SK-N-SH (cell line): ENCODE data around the gene TSPAN11. TPM values are rescaled to one million over a fixed set of nuclear protein-coding genes. Genes with fewer than 3 reads are reported as not detected.

Experiments
- CTCF ChIA-PET: fragments of 300-600, 350-600 bp; formaldehyde crosslinking; extraction: SDS; loops from one replicate; lab custom pipeline; 2021; lab: Yijun Ruan, JAX
- POLR2A ChIA-PET: fragments of 350-600 bp; sonication (Branson Sonifier 250); formaldehyde crosslinking; extraction: SDS; loops from one replicate; lab custom pipeline; 2020; ENCODE audit warnings: antibody characterized with exemption, inconsistent platforms; lab: Yijun Ruan, JAX
- DNase-seq: peaks from one replicate; pipeline ENCODE4 v3.0.0; 2012
- H2AFZ ChIP-seq: fragments of 200-600 bp; sonication (generic); 2 replicates; pipeline ENCODE4 v1.8.1; 2016; ENCODE audit warnings: antibody characterized with exemption, mild to moderate bottlenecking, low read depth
- H3F3A ChIP-seq: fragments of 200-600 bp; sonication (generic); replicated peaks from 2 replicates; pipeline ENCODE3; 2016; ENCODE audit warnings: antibody characterized with exemption, mild to moderate bottlenecking; ENCODE audit not compliant: insufficient read depth
- H3K27ac ChIP-seq, 2 experiments: fragments of 200-500 bp in 1 of 2; fragments of 200-600 bp in 1 of 2; sonication (Bioruptor generic) in 1 of 2; sonication (generic), shearing (Covaris generic) in 1 of 2; 2 replicates each; pipeline versions ENCODE4 v1.5.1 to v1.6.1; 2014 to 2016; ENCODE audit warnings: low read depth in 2 of 2, inconsistent platforms in 1 of 2, low read length in 1 of 2, mild to moderate bottlenecking in 1 of 2, mixed read lengths in 1 of 2
- H3K27me3 ChIP-seq: fragments of 200-600 bp; sonication (generic), shearing (Covaris generic); 2 replicates; pipeline ENCODE4 v1.6.1; 2016; ENCODE audit warnings: mixed run types; ENCODE audit not compliant: insufficient read depth
- H3K36me3 ChIP-seq, 2 experiments: fragments of 200-500 bp in 1 of 2; fragments of 200-600 bp in 1 of 2; sonication (Bioruptor generic) in 1 of 2; sonication (generic) in 1 of 2; replicated peaks in 1 of 2; 2 replicates each; pipeline versions ENCODE3 to v1.5.1; 2014 to 2016; ENCODE audit warnings: low read length in 1 of 2, mild to moderate bottlenecking in 1 of 2; ENCODE audit not compliant: insufficient read depth in 2 of 2, control insufficient read depth in 1 of 2
- H3K4me1 ChIP-seq, 2 experiments: fragments of 200-500 bp in 1 of 2; fragments of 200-600 bp in 1 of 2; sonication (Bioruptor generic) in 1 of 2; sonication (generic), shearing (Covaris generic) in 1 of 2; 2 replicates each; pipeline versions ENCODE4 v1.5.1 to v1.6.1; 2014 to 2016; ENCODE audit warnings: low read depth in 1 of 2, low read length in 1 of 2, mixed run types in 1 of 2; ENCODE audit not compliant: insufficient read depth in 2 of 2, control insufficient read depth in 1 of 2
- H3K4me2 ChIP-seq: fragments of 200-600 bp; sonication (generic), shearing (Covaris generic); 2 replicates; pipeline ENCODE4 v1.6.1; 2017; ENCODE audit warnings: mixed run types
- H3K4me3 ChIP-seq, 2 experiments: fragments of 200-500 bp in 1 of 2; fragments of 200-600 bp in 1 of 2; sonication (Bioruptor generic) in 1 of 2; sonication (generic), shearing (Covaris generic) in 1 of 2; 2 replicates each; pipeline versions ENCODE4 v1.5.1 to v1.8.1; 2014 to 2016; ENCODE audit warnings: low read depth in 2 of 2, inconsistent platforms in 1 of 2, low read length in 1 of 2, mild to moderate bottlenecking in 1 of 2, mixed read lengths in 1 of 2, moderate library complexity in 1 of 2
- H3K79me2 ChIP-seq: fragments of 200-600 bp; sonication (generic); 2 replicates; pipeline ENCODE4 v1.8.1; 2017; ENCODE audit warnings: mild to moderate bottlenecking; ENCODE audit not compliant: insufficient read depth
- H3K9ac ChIP-seq: fragments of 200-600 bp; sonication (generic); 2 replicates; pipeline ENCODE4 v1.6.1; 2017; ENCODE audit warnings: mixed run types
- H3K9me2 ChIP-seq: fragments of 200-600 bp; sonication (generic); 2 replicates; pipeline ENCODE4 v1.6.1; 2017; ENCODE audit warnings: mixed run types
- H3K9me3 ChIP-seq: fragments of 200-600 bp; sonication (generic); 2 replicates; pipeline ENCODE4 v1.6.1; 2017; ENCODE audit warnings: mixed run types, mild to moderate bottlenecking, moderate library complexity
- H4K20me1 ChIP-seq: fragments of 200-600 bp; sonication (generic); 2 replicates; pipeline ENCODE4 v1.6.1; 2017; ENCODE audit warnings: mild to moderate bottlenecking, mixed run types; ENCODE audit not compliant: insufficient read depth
- ELF1 ChIP-seq: IDR thresholded peaks from 2 replicates; pipeline ENCODE4 v1.4.0; 2012
- EP300 ChIP-seq, 2 experiments: IDR thresholded peaks; 2 replicates each; pipeline versions ENCODE4 v1.4.0 to v1.6.1; 2012; ENCODE audit warnings: borderline replicate concordance in 1 of 2, low read depth in 1 of 2, low read length in 1 of 2
- EZH2phosphoT487 ChIP-seq: fragments of 200-600 bp; sonication (generic); IDR thresholded peaks from 2 replicates; pipeline ENCODE4 v1.6.1; 2017; ENCODE audit warnings: low read depth, mixed run types, mild to moderate bottlenecking, antibody characterized with exemption, moderate library complexity, borderline replicate concordance
- FOSL2 ChIP-seq: IDR thresholded peaks from 2 replicates; pipeline ENCODE4 v1.4.0; 2012; ENCODE audit warnings: low read depth, mild to moderate bottlenecking, moderate library complexity, borderline replicate concordance
- GABPA ChIP-seq: IDR thresholded peaks from 2 replicates; pipeline ENCODE4 v1.4.0; 2012; ENCODE audit warnings: low read depth, mild to moderate bottlenecking
- GATA2 ChIP-seq: sonication (generic); formaldehyde crosslinking; IDR thresholded peaks from 2 replicates; pipeline ENCODE4 v1.5.0; 2020; ENCODE audit warnings: mild to moderate bottlenecking, missing genetic modification reagents
- IRF3 ChIP-seq: fragments of 150-350 bp; IDR thresholded peaks from 2 replicates; pipeline ENCODE4 v1.6.1; 2016; ENCODE audit warnings: mild to moderate bottlenecking, low read depth, low read length
- JUND ChIP-seq: IDR thresholded peaks from 2 replicates; pipeline ENCODE4 v1.4.0; 2012
- MEF2A ChIP-seq: IDR thresholded peaks from 2 replicates; pipeline ENCODE4 v1.4.0; 2012; ENCODE audit warnings: low read depth, borderline replicate concordance
- NFIC ChIP-seq: IDR thresholded peaks from 2 replicates; pipeline ENCODE4 v1.4.0; 2012; ENCODE audit warnings: borderline replicate concordance
- NRF1 ChIP-seq: IDR thresholded peaks from 2 replicates; pipeline ENCODE4 v1.6.1; 2012; ENCODE audit warnings: low read depth, mild to moderate bottlenecking, low read length
- POLR2AphosphoS5 ChIP-seq: IDR thresholded peaks from 2 replicates; pipeline ENCODE4 v1.6.1; 2012; ENCODE audit warnings: low read depth, low read length
- RFX5 ChIP-seq: IDR thresholded peaks from 2 replicates; pipeline ENCODE4 v1.6.1; 2012; ENCODE audit warnings: mild to moderate bottlenecking, improper control_type of control experiment, low read length
- RXRA ChIP-seq: IDR thresholded peaks from 2 replicates; pipeline ENCODE4 v1.4.0; 2012; ENCODE audit warnings: low read depth, mild to moderate bottlenecking, borderline replicate concordance
- SIN3A ChIP-seq: IDR thresholded peaks from 2 replicates; pipeline ENCODE4 v1.6.1; 2012; ENCODE audit warnings: low read depth, mild to moderate bottlenecking, low read length, moderate library complexity, borderline replicate concordance
- USF1 ChIP-seq: IDR thresholded peaks from 2 replicates; pipeline ENCODE4 v1.4.0; 2012; ENCODE audit warnings: low read depth, borderline replicate concordance
- YY1 ChIP-seq: IDR thresholded peaks from 2 replicates; pipeline ENCODE4 v1.4.0; 2012; ENCODE audit warnings: low read depth, mild to moderate bottlenecking
- WGBS: methylation state at CpG from one replicate; pipeline ENCODE4 v1.1.6; 2017; ENCODE audit warnings: low lambda C conversion rate; 5-methylcytosine and 5-hydroxymethylcytosine counted together
- polyA plus RNA-seq, 3 experiments: library from polyadenylated mRNA; depleted of rRNA; stranded (reverse); fragments of >200 nt; gene quantifications; 2 replicates each; pipeline ENCODE4 v1.2.3, GENCODE V29; 2012

The TSPAN11 gene
- polyA plus RNA-seq, 1 of the 3 experiments (the other 2 are of a cell fraction) = 6.4 TPM

DNA sequence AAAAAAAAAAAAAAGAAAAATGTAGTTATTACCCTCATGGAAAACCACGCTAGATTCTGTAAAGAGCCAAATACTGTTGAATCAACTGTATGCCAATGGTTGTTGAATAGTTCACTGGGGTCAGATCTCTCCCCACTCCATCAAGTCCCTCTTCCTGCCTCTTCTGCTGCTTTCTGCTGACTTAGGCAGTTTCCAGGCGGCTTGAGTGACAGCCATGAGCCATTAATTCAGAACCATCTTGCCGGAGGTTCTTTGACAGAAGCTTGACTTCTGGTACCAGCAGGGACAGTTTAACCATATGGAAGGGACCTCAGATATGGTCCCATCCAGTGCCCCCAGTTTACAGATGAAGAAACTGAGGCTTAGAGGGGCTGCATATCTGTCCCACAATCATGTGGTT, 34.5 kb downstream of the TSPAN11 start:
- WGBS = 65% methylated on average over 3 of the region's 3 CpGs
- no peak overlapping the region for H3K27ac ChIP-seq
- DNase-seq = no peak
- H3K9me2 ChIP-seq = no peaks in the 10 kb centered on the region
- H3K27me3 ChIP-seq = no peaks in the 10 kb centered on the region
- no peaks in the 10 kb centered on the region for H3K9me3 ChIP-seq
- H3K79me2 ChIP-seq = no peaks in the 10 kb centered on the region
- no peaks in the 10 kb centered on the region for H4K20me1 ChIP-seq
- H3K4me2 ChIP-seq = no peak overlapping the region
- TF ChIP-seq EZH2phosphoT487 (no peak), NFIC (no peak)
- H3K4me3 ChIP-seq = no peak overlapping the region
- H2AFZ ChIP-seq = no peak overlapping the region
- CTCF ChIA-PET = interaction anchor here (0.7 kb wide), 1 partner anchor 25 kb away, joined by 3 read pairs; no protein-coding TSS in a partner anchor
- H3K36me3 ChIP-seq = no peaks in the 10 kb centered on the region
- H3K4me1 ChIP-seq = no peaks in the 10 kb centered on the region; a peak in 1 of 4 replicates
- no peak overlapping the region for H3K9ac ChIP-seq
- no peaks in the 10 kb centered on the region for H3F3A ChIP-seq
- POLR2A ChIA-PET = no interaction called here

GRCh38 chr12:30962047-30962446, 35.5 kb downstream of the TSPAN11 start:
- H2AFZ ChIP-seq = no peak overlapping the region
- H3K36me3 ChIP-seq = no peaks in the 10 kb centered on the region
- CTCF ChIA-PET = no interaction called here
- H3K9ac ChIP-seq = no peak overlapping the region
- no peaks in the 10 kb centered on the region for H3K27me3 ChIP-seq
- H3F3A ChIP-seq = no peaks in the 10 kb centered on the region
- H3K4me1 ChIP-seq = no peaks in the 10 kb centered on the region; a peak in 1 of 4 replicates
- DNase-seq = no peak
- 100% methylated on average over 2 of the region's 2 CpGs for WGBS
- H3K9me2 ChIP-seq = no peaks in the 10 kb centered on the region
- no peaks in the 10 kb centered on the region for H3K9me3 ChIP-seq
- TF ChIP-seq NFIC = no peak
- TF ChIP-seq NRF1 = no peak
- no peak for TF ChIP-seq POLR2AphosphoS5
- TF ChIP-seq, all 33 proteins: peak for 0
- Histone ChIP-seq H3K79me2 (no peaks in the 10 kb centered on the region), H3K27ac (no peak overlapping the region), H3K4me3 (no peak overlapping the region), H4K20me1 (no peaks in the 10 kb centered on the region), H3K4me2 (no peak overlapping the region)
- POLR2A ChIA-PET = no interaction called here

DNA sequence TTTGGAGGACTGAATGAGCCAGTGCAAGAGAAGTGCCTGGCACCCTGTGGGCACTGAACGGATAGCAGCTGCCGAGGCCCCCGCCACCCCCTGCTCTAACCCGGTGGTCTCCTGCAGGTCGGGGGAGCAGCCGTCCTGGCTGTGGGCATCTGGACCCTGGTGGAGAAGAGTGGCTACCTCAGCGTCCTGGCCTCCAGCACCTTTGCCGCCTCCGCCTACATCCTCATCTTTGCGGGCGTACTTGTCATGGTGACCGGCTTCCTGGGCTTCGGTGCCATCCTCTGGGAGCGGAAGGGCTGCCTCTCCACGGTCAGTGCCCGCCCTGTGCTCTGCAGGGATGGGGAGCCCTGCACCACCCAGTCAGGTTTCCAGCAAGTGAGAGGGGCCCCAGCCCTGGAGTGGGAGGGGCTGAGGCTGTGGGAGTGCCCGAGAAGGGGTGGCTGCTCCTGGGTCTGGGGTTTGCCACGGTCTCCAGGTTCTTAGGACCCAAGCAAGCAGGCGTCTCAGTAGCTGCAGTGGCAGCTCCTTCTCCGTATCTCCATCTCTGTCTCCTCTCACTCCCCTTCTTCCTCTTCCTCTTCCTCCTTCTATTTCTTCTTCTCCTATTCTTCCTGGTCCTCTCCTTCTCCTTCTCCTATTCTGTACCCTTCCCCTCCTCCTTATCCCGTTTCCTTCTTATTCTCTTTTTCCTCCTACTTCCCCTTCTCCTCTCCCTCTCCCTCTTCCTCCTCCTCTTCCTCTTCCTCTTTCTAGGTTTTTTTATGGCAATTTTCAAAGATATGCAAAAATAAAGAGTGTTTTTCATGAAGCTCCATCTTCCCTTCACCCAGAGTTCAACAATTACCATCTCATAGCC, 37.4 kb downstream of the TSPAN11 start:
- Histone ChIP-seq H2AFZ (no peak overlapping the region), H3K4me3 (no peak overlapping the region), H3K79me2 (no peaks in the 10 kb centered on the region), H3K9ac (no peak overlapping the region), H3K4me1 (peaks cover 0 to 4% of the 10 kb centered on the region in 2 experiments; a peak in 1 of 4 replicates), H3K36me3 (no peaks in the 10 kb centered on the region), H4K20me1 (no peaks in the 10 kb centered on the region), H3K27me3 (no peaks in the 10 kb centered on the region), H3K27ac (no peak overlapping the region), H3K9me3 (no peaks in the 10 kb centered on the region), H3F3A (no peaks in the 10 kb centered on the region), H3K9me2 (no peaks in the 10 kb centered on the region), H3K4me2 (no peak overlapping the region)
- no peak for DNase-seq
- WGBS = 82% methylated on average over 19 of the region's 21 CpGs
- ChIA-PET POLR2A (interaction anchor here (0.6 kb wide), 1 partner anchor 1633 kb away, joined by 3 read pairs; no protein-coding TSS in a partner anchor), CTCF (interaction anchor here (1.1 kb wide), 1 partner anchor 22 kb away, joined by 4 read pairs; no protein-coding TSS in a partner anchor)
- TF ChIP-seq ELF1 (no peak), EZH2phosphoT487 (no peak), NFIC (no peak), RXRA (no peak), RFX5 (no peak), YY1 (no peak), FOSL2 (no peak), MEF2A (no peak), GABPA (no peak), JUND (no peak), USF1 (no peak), SIN3A (no peak), GATA2 (CRISPR knock-in tag) (no peak), EP300 (IDR thresholded peaks at IDR 0.05; ENCODE audit: borderline replicate concordance in 1 of 2, low read depth in 1 of 2, low read length in 1 of 2) (no peak), IRF3 (no peak)
